K562 (cell line): ENCODE results near the gene COL23A1. TPM values are rescaled to one million over a fixed set of nuclear protein-coding genes. Genes with fewer than 3 reads are reported as not detected.

Experiments used
- ATAC-seq: fragments of 200-7000 bp; cut with Tn5 transposase; 3 replicates; pipeline ENCODE4 v1.9.1; 2020; ENCODE audit warnings: moderate library complexity
- BruUV-seq: library from RNA; stranded (reverse); fragments of 400-500 nt; replicated peaks from 2 replicates; lab custom pipeline; 2021; lab: Mats Ljungman, UMichigan
- CTCF ChIA-PET: fragments of 300-600 bp; formaldehyde crosslinking; extraction: SDS; loops from one replicate; lab custom pipeline; 2021; ENCODE audit warnings: low intra/inter-chr PET ratio; lab: Yijun Ruan, JAX
- POLR2A ChIA-PET: fragments of 300-600, 350-650 bp; sonication (Branson Sonifier 250); formaldehyde crosslinking; extraction: SDS; loops from one replicate; lab custom pipeline; 2021; ENCODE audit warnings: antibody characterized with exemption, inconsistent platforms; lab: Yijun Ruan, JAX
- DNase-seq, 4 experiments: peaks; one replicate each; pipeline versions ENCODE4 v3.0.0 to v3.0.0-alpha.2; 2011 to 2018; ENCODE audit warnings: low spot score in 3 of 4, mixed read lengths in 3 of 4; ENCODE audit errors: extremely low read depth in 1 of 4
- FAIRE-seq: peaks from 2 replicates; lab custom pipeline; 2011; peaks lifted over from hg19 to GRCh38; lab: Jason Lieb, UNC
- H2AFZ ChIP-seq: 2 replicates; pipeline ENCODE4 v1.6.0; 2011; ENCODE audit warnings: low read depth, low read length, control low read depth, inconsistent platforms
- H3K27ac ChIP-seq: fragments of 200-600 bp; 3 replicates; pipeline ENCODE4 v1.8.0; 2011; ENCODE audit warnings: low read depth, mild to moderate bottlenecking, control low read depth, inconsistent platforms, low read length, moderate library complexity, mixed read lengths; ENCODE audit errors: extremely low read depth
- H3K27me3 ChIP-seq, 2 experiments: fragments of 300-600 bp in 1 of 2; 2 replicates in 1 of 2; 3 replicates in 1 of 2; pipeline versions ENCODE4 v1.6.0 to v1.8.0; 2011; ENCODE audit warnings: inconsistent platforms in 2 of 2, low read length in 2 of 2, mild to moderate bottlenecking in 1 of 2, mixed read lengths in 1 of 2, moderate library complexity in 1 of 2; ENCODE audit not compliant: control insufficient read depth in 2 of 2, insufficient read depth in 2 of 2
- H3K36me3 ChIP-seq: fragments of 300-600 bp; 3 replicates; pipeline ENCODE4 v1.8.0; 2011; ENCODE audit warnings: mild to moderate bottlenecking, low read length, inconsistent platforms; ENCODE audit not compliant: control insufficient read depth, insufficient read depth
- H3K4me1 ChIP-seq, 2 experiments: fragments of 200-600 bp in 1 of 2; replicated peaks in 1 of 2; 2 replicates in 1 of 2; 3 replicates in 1 of 2; pipeline versions ENCODE4 v1.5.1 to v1.8.0; 2011; ENCODE audit warnings: inconsistent platforms in 2 of 2, low read length in 2 of 2, mild to moderate bottlenecking in 1 of 2, mixed read lengths in 1 of 2, moderate library complexity in 1 of 2; ENCODE audit not compliant: control insufficient read depth in 2 of 2, insufficient read depth in 2 of 2
- H3K4me2 ChIP-seq: 2 replicates; pipeline ENCODE4 v1.6.1; 2011; ENCODE audit warnings: low read length, control low read depth, inconsistent platforms, mixed read lengths; ENCODE audit not compliant: insufficient read depth
- H3K4me3 ChIP-seq: fragments of 200-600 bp; sonication (generic), shearing (Covaris generic); 2 replicates; pipeline ENCODE4 v1.5.1; 2016; ENCODE audit warnings: control low read depth, inconsistent platforms
- H3K79me2 ChIP-seq: fragments of 200-600 bp; 3 replicates; pipeline ENCODE4 v1.8.0; 2011; ENCODE audit warnings: low read length, inconsistent platforms; ENCODE audit not compliant: control insufficient read depth, insufficient read depth
- H3K9ac ChIP-seq, 2 experiments: 2 replicates each; pipeline versions ENCODE4 v1.6.0 to v1.6.1; 2011; ENCODE audit warnings: low read depth in 2 of 2, low read length in 2 of 2, control low read depth in 1 of 2, inconsistent platforms in 1 of 2, mild to moderate bottlenecking in 1 of 2, mixed read lengths in 1 of 2; ENCODE audit not compliant: insufficient read depth in 1 of 2
- H3K9me1 ChIP-seq: one replicate; pipeline ENCODE4 v1.6.0; 2011; ENCODE audit warnings: inconsistent platforms, mild to moderate bottlenecking, low read length, moderate library complexity; ENCODE audit not compliant: control insufficient read depth, insufficient read depth
- H3K9me3 ChIP-seq: replicated peaks from 2 replicates; pipeline ENCODE4 v1.5.1; 2011; ENCODE audit warnings: low read depth, low read length, inconsistent platforms; ENCODE audit not compliant: control insufficient read depth, insufficient read depth
- H4K20me1 ChIP-seq: replicated peaks from 2 replicates; pipeline ENCODE4 v1.6.1; 2011; ENCODE audit warnings: low read length, inconsistent platforms, mixed read lengths; ENCODE audit not compliant: control insufficient read depth, insufficient read depth
- BDP1 ChIP-seq: IDR thresholded peaks from 3 replicates; pipeline ENCODE4 v1.6.1; 2011; ENCODE audit not compliant: insufficient read length, insufficient read depth
- ETS1 ChIP-seq: conservative IDR thresholded peaks from 2 replicates; pipeline ENCODE4 v1.6.1; 2011; ENCODE audit warnings: low read depth, mild to moderate bottlenecking, low read length; ENCODE audit not compliant: control insufficient read depth
- PHF8 ChIP-seq: fragments of 200-600 bp; sonication (generic); IDR thresholded peaks from 2 replicates; pipeline ENCODE4 v1.6.1; 2012; ENCODE audit warnings: mixed run types, mild to moderate bottlenecking, inconsistent platforms, low read length, moderate library complexity, borderline replicate concordance
- PURB ChIP-seq: sonication (generic); formaldehyde crosslinking; IDR thresholded peaks from 2 replicates; pipeline ENCODE4 v1.9.0; 2021; ENCODE audit warnings: low read depth, mild to moderate bottlenecking, missing genetic modification reagents
- SOX6 ChIP-seq: fragments of 450-650 bp; IDR thresholded peaks from 2 replicates; pipeline ENCODE4 v1.6.1; 2014; ENCODE audit warnings: mild to moderate bottlenecking
- ZNF263 ChIP-seq: sonication (generic); formaldehyde crosslinking; IDR thresholded peaks from 2 replicates; pipeline ENCODE4 v1.8.0; 2022; ENCODE audit warnings: mild to moderate bottlenecking, missing genetic modification reagents, borderline replicate concordance
- ZNF318 ChIP-seq, 2 experiments: fragments of 450-650 bp; IDR thresholded peaks; 2 replicates each; pipeline ENCODE4 v1.6.1; 2016; ENCODE audit warnings: mild to moderate bottlenecking in 2 of 2, borderline replicate concordance in 1 of 2, low read depth in 1 of 2, moderate library complexity in 1 of 2
- WGBS: fragments of 100-300 bp; shearing (Covaris generic); methylation state at CpG from one replicate; pipeline ENCODE4 v1.1.6; 2016; ENCODE audit warnings: low coverage, mixed read lengths; ENCODE audit not compliant: insufficient coverage; ENCODE audit errors: missing lambda C conversion rate; 5-methylcytosine and 5-hydroxymethylcytosine counted together
- in situ Hi-C: fragments of 300-500 bp; cut with MboI; formaldehyde crosslinking; loops from 4 replicates; pipeline ENCODE4 v1.15.0; 2018; ENCODE audit warnings: inconsistent platforms, mixed read lengths
- intact Hi-C: fragments of 100-400 bp; cut with micrococcal nuclease; formaldehyde crosslinking; loops from 2 replicates; pipeline ENCODE4 v1.14.2; 2022
- polyA plus RNA-seq, 8 experiments: library from polyadenylated mRNA; depleted of rRNA in 4 of 8; stranded (reverse) in 5 of 8; unstranded in 3 of 8; fragments of >200 nt; fragmentation: Nextera tagmentation in 2 of 8; fragmentation: Illumina TruSeq in 1 of 8; extraction: Ambion mirVana in 2 of 8; extraction: Trizol in 1 of 8; gene quantifications; 2 replicates each; pipeline versions ENCODE4 v1.2.1 to v1.2.3, GENCODE V29; 2011 to 2014; ENCODE audit warnings: inconsistent platforms in 1 of 8, missing spikeins in 1 of 8
- total RNA-seq, 7 experiments: library from RNA; depleted of rRNA in 6 of 7; stranded (reverse); fragments of >200 nt in 6 of 7; fragmentation: Illumina TruSeq in 2 of 7; extraction: Trizol in 2 of 7; gene quantifications; 2 replicates each; pipeline versions ENCODE4 v1.2.1 to v1.2.3, GENCODE V29; 2011 to 2021; ENCODE audit warnings: low replicate concordance in 1 of 7

The COL23A1 gene
- total and polyA plus RNA-seq, 9 of the 15 experiments (the other 6 are each of a cell fraction or from before 2014, with no cell fraction given) = 0.09 TPM; not detected in 8

DNA sequence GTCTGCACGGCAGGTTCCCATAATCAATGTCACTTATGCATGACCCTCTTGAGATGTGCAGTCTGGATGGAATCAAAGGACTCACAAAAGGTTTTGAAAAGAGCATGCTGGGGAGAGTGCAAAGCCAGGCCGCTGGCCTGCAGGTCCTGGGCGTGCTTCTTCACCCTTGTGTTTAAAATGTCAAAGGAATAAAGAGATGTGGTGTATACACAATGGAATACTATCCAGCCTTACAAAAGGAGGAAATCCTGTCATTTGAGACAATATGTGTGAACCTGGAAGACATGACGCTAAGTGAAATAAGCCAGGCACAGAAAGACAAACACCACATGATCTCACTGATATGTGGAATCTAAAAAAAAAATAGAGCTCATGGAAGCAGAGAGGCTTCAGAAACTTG, 220.1 kb downstream of the COL23A1 start:
- no peak for FAIRE-seq
- DNase-seq = no peak
- Histone ChIP-seq H2AFZ (no peak overlapping the region), H3K9me1 (no peaks in the 10 kb centered on the region), H3K9me3 (no peaks in the 10 kb centered on the region), H4K20me1 (no peaks in the 10 kb centered on the region), H3K4me2 (no peak overlapping the region), H3K27me3 (peaks cover 19 to 69% of the 10 kb centered on the region in 2 experiments; a peak in 4 of 5 replicates), H3K4me3 (no peak overlapping the region), H3K36me3 (no peaks in the 10 kb centered on the region), H3K4me1 (peaks cover 0 to 7% of the 10 kb centered on the region in 2 experiments; a peak in 1 of 5 replicates), H3K9ac (no peak overlapping the region), H3K79me2 (no peaks in the 10 kb centered on the region), H3K27ac (no peak overlapping the region)
- in situ Hi-C loops = no loop called here
- no TSS peak for BruUV-seq
- POLR2A ChIA-PET = interaction anchor here (1.5 kb wide), 1 partner anchor 9 kb away, joined by 3 read pairs; no protein-coding TSS in a partner anchor
- CTCF ChIA-PET = no interaction called here
- TF ChIP-seq PHF8 (no peak), ETS1 (no peak), BDP1 (no peak), ZNF318 (IDR thresholded peaks at IDR 0.05; ENCODE audit: borderline replicate concordance in 1 of 2, low read depth in 1 of 2) (no peak), PURB (CRISPR knock-in tag) (no peak), SOX6 (no peak), ZNF263 (no peak)
- 4% methylated on average over 4 of the region's 4 CpGs for WGBS
- no peak for ATAC-seq
- intact Hi-C loops = no loop called here
